Activated CD8-positive, alpha-beta memory T cell treated with anti-CD3 and anti-CD28 coated beads, Interleukin-2, amount 50 U/mL, for 4 hours (primary cell): ENCODE measurements around the gene CACNA2D3.
"Not testable (repeated sequence)": the region's sequence is repeated elsewhere in the genome, so short reads cannot be mapped to it uniquely, and the experiment has no call there.

ENCODE experiments used
- DNase-seq: peaks from one replicate; pipeline ENCODE4 v3.0.0-alpha.2; 2020

The CACNA2D3 gene

GRCh38 chr3:55065331-55065730, 943.0 kb downstream of the CACNA2D3 start:
- no peak for DNase-seq

DNA sequence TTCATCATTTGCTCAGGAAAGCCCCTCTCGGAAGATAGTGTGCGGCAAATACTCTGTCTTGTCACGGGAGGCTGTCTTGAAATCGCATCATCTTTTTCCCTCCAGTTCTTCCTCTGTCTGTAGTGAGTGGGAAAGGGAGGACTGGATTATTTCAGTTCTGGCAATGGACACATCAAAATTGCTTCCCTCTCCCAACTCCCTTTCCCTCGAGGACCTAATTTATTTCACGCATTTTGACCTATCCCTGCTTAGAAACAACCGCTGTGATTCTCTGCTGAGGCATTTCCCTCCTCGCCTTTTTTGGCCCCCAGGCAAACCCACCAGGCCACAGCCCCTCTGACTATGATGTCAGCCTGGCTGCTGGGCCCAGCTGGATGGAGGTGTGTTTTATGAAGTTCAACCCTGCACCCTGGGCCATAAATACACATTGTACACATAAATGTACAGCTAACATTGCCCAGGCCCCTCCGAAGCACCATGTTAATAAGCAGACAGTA, 944.2 kb downstream of the CACNA2D3 start:
- no peak for DNase-seq

DNA sequence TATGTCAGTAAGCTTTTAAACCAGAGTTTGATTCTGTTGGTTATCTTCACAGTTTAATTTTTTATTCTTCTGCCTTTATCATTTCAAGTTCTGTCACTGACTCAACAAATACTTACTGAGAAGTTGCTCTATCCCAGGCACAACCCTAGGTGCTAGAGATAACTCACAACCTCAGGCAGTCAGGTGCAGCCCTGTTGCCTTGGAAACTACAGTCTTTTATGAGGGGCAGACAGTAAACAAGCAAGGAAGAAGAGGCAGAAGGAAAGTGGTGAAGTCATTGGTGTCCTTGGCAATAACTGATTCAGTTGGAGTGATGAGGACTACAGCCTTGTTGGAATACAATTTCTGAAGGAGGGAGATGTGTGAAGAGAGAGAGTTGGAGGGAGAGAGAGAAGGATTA, 947.6 kb downstream of the CACNA2D3 start:
- no peak for DNase-seq

GRCh38 chr3:55074796-55075195, 952.4 kb downstream of the CACNA2D3 start:
- no peak for DNase-seq

GRCh38 chr3:55075846-55076245, 953.5 kb downstream of the CACNA2D3 start:
- DNase-seq, result no peak

DNA sequence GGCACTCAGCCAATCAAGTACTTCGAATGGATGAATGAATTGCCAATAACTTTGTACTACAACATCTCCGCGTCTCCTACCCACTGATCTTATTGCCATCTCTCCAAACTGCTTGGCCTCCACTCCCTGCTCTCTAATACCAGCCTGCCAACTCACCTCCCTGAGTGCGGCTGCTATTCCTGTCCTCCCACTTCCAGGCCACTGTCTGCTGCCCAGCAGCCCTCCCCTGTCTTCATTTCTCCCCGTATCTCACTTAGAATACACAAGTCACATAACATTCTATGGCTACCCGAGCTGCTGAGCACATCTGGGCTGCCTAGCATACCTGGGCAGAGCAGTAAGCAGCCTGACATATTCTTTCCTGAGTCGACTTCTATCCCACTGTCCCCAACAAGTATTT, 955.4 kb downstream of the CACNA2D3 start:
- no peak for DNase-seq

- DNase-seq, result no peak
These were observed 956.5 kb downstream of the CACNA2D3 start for GRCh38 chr3:55078876-55079275.

DNA sequence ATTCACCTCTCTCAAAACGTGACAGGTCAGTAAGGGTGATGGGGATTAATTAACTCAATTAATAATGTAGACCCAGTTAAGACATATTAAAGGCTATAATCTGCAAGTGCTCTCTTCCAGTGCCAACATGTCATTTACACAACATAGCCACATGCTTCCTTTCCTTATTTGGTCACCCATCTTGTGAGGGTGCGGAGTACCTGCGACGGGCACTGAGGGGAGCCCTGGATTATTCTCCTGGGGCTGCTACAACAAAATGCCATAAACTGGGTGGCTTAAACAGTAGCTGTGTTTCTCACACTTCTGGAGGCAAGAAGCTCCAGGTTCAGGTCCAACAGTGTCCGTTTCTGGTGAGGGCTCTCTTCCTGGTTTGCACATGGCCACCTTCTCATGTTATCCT, 962.9 kb downstream of the CACNA2D3 start:
- DNase-seq, result no peak

DNA sequence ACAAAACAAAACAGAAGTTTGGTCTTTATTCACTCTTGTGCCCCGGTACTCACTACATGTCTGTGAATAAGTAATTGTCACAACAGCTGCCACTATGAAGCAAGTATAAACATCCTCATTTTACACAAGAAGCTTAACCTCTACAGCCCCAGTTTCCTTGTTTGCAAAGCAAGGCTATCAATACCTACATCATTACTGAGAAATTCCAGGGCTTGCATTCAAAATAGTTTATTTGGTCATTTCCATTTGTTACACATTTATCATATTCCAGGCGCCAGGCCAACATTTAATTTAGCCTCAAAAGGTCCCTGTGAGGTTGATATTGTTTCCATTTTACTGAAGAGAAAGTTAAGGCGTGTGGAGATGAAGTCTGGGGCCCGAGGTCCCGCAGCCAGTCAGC, 966.9 kb downstream of the CACNA2D3 start:
- DNase-seq, result no peak

DNA sequence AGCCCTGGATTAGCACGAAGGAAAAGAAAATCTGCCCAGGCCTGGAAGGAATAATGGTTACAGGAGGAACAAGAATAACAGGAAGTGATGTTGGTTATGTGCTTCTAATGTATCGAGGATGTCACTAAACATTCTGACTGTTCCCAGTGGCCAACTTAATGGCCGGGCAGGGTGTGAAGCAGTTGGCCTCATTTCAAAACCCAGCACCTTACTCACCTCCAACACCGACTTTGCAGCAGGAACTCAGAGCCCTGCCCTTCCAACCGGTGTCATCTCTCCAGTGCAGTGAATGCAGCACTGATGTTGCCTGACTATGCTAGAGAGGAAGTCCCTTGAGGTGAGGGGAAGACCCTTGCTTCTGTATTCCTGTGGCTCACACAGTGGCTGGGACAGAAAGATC, 967.9 kb downstream of the CACNA2D3 start:
- DNase-seq, result no peak

- no peak for DNase-seq
These were observed 968.4 kb downstream of the CACNA2D3 start for GRCh38 chr3:55090746-55091145.

DNA sequence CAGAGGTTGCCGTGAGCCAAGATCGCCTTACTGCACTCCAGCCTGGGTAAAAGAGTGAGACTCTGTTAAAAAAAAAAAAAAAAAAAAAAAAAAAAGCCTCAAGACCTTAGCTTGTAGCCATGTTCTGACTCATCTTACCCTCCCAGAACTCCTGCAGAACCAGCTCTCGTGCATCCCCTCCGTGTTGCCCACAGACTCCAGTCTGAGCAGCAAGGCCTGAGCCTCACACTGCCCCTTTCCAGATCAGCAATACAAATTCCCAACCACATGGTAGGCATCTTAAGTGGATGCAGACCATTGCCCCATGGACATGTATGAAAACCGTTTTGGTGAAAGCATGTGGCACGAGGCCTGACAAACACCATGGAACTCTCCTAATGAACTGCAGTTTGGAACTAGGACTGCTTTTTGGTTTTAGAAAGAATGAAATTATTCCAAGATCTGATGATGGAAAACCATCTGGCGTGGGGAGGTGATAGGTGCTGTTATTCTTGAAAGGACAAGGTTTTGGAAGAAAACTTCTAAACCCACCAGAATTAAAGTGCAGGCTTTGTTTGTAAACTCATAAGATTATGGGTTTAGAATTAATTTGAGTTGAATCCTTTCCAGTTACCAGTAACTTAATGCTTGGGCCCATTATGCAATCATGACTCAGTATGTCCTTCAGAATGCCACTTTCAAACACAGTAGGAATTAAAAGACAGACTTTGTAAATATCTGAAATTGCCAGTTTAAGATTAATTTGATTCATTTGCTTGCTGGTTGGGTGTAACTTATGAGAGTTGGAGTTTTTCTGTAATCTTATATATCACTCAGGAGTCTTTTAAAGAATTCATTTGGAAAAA, 969.3 kb downstream of the CACNA2D3 start:
- no peak for DNase-seq

DNA sequence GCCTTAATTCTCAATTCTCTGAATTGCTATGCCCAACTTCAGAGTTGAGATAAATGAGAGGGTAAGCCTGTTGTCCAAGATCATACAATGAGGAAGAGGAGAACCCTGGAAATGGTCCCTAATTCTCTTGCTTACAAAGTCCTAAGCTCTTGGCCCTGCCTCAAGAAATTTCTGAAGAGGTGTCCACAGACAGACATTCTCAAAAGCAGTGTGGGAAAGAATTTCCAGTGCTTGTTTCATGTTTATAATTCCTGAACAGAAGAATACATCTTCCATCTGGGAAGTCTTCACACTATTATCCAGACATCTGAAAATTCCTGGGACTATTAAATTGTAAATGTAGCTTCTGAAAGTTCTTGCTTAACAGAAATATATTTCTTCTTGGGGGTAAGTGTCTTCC, 972.3 kb downstream of the CACNA2D3 start:
- DNase-seq, result no peak

GRCh38 chr3:55097441-55097840, 975.1 kb downstream of the CACNA2D3 start:
- no peak for DNase-seq

DNA sequence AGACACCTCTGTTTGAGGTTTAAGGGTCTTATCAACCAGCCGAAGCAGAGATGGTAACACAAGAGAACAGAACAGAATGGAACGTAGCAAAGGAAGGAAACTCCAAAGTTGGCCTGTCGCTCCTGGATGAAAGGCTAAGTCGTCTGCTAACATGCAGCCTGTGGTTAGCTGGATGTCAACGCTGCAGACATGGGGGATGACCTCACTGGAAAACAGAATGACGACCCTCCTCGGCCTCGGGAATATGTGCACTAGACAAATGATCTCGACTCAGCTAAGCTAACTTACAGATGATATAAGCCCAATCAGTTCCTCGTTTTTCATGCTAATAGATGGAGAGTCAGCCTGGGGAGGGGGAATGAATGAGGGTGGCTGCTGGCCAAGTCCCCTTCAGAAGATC, 983.3 kb downstream of the CACNA2D3 start:
- DNase-seq, result no peak

GRCh38 chr3:55107187-55107586, 984.8 kb downstream of the CACNA2D3 start:
- DNase-seq, result no peak

DNA sequence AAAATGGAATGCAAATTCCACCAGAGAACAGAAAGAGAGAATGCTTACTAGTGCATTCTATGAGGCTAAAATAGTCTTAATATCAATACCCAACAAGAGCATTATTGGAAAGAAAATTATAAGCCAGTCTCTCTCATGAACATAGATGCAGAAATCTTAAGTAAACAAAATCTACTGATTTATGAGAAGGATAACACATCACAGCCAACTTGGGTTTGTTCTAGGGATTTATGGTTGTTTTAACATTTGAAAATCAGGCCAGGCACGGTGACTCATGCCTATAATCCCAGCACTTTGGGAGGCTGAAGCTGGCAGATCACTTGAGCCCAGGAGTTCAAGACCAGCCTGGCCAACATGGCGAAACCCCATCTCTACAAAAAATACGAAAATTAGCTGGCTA, 989.6 kb downstream of the CACNA2D3 start:
- DNase-seq, result not testable (repeated sequence)

DNA sequence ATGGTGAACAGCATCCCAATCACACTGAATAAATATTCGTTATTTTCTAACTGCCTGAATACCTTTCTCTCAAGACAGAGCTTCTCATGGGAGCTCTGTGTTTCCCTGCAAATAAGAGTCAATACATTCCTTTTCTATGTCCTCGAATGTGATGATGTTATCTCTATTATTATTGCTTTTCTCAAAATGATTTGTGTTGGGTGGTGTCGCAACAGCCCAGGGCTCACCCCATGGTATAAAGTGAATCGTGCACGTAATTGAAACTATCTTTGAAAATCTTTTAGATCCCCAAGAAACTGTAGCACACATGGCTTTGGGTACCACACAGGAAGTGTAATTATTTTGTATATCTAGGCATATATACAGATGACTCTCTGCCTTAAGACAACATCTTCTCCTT, 996.1 kb downstream of the CACNA2D3 start:
- DNase-seq, result no peak

DNA sequence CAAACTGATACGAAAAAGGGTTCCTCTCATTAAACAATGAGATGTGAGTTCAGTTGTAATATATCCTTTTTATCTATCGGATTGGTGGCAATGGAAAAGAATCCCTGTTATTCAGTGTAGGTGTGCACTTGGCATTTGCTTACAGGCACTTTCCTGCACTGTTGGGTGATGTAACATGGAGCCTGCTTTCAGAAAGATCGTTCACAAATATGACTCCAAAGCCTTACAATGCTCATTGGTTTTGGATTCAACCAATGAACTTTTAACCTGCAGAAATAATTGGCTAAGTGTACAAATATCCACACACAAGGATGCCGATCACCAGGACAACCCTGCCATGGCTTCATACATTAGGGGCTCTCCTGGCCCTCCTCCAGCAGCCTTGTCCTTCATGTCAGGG, 996.9 kb downstream of the CACNA2D3 start:
- DNase-seq, result no peak

DNA sequence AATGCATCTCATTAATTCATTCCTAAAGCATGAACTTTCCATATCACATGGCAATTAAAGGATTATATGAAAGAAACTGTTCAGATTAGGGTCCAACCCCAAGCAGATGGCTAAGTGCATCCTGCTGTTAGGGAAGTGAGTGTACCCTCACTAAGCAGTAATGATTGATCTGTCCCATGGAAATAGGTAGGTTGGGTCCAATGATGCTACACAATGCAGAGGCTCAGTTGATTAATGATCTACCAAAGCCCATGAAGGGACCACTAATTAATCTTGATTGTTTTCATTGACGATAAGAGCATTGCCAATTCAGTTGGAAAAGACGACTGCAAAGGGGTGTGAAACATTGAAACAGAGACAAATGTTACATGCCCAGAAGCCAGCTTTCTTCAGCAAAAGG, 1000.0 kb downstream of the CACNA2D3 start:
- DNase-seq, result no peak
